Heart left ventricle (tissue), 16 donors: Measurements from ENCODE around the gene MUC4. TPM values are rescaled to one million over a fixed set of nuclear protein-coding genes. Genes with fewer than 3 reads are reported as not detected.
"Not testable (repeated sequence)": the region's sequence is repeated elsewhere in the genome, so short reads cannot be mapped to it uniquely, and the experiment has no call there.

Experiments used
- ATAC-seq, 4 donors: fragments of 200-7000 bp; cut with Tn5 transposase; one replicate each; pipeline ENCODE4 v1.9.1; 2020 to 2022; ENCODE audit warnings: moderate library complexity in 4 of 4, mild to moderate bottlenecking in 3 of 4, moderate number of reproducible peaks in 1 of 4
- DNase-seq, 5 donors: peaks; one replicate each; pipeline ENCODE4 v3.0.0-alpha.2; 2020
- H3K27ac ChIP-seq, 12 donors: fragments of 200-600 bp; sonication (generic) in 4 of 12; one replicate each; pipeline versions ENCODE4 v1.5.0 to v1.8.0; 2016 to 2022; ENCODE audit warnings: mild to moderate bottlenecking in 2 of 12
- H3K27me3 ChIP-seq, 9 donors: fragments of 200-600 bp; sonication (generic) in 2 of 9; one replicate each; pipeline versions ENCODE4 v1.5.1 to v1.8.0; 2016 to 2022; ENCODE audit warnings: mild to moderate bottlenecking in 3 of 9
- H3K36me3 ChIP-seq, 9 donors: fragments of 200-600 bp; sonication (generic) in 2 of 9; one replicate each; pipeline versions ENCODE4 v1.5.0 to v1.8.0; 2018 to 2022; ENCODE audit warnings: mild to moderate bottlenecking in 2 of 9
- H3K4me1 ChIP-seq, 12 donors: fragments of 200-600 bp; sonication (generic) in 4 of 12; one replicate each; pipeline versions ENCODE4 v1.5.0 to v1.8.0; 2016 to 2022; ENCODE audit warnings: mild to moderate bottlenecking in 3 of 12
- H3K4me3 ChIP-seq, 12 donors: fragments of 200-600 bp; sonication (generic) in 4 of 12; one replicate each; pipeline versions ENCODE4 v1.5.0 to v1.8.0; 2017 to 2022; ENCODE audit warnings: mild to moderate bottlenecking in 9 of 12, moderate library complexity in 4 of 12
- H3K9me3 ChIP-seq, 12 donors: fragments of 200-600 bp; sonication (generic) in 4 of 12; one replicate each; pipeline versions ENCODE4 v1.5.0 to v1.8.0; 2016 to 2022; ENCODE audit warnings: mild to moderate bottlenecking in 1 of 12
- CTCF ChIP-seq, 12 donors: fragments of 200-600 bp; sonication (generic) in 4 of 12; IDR thresholded peaks; one replicate each; pipeline versions ENCODE4 v1.5.0 to v1.8.0; 2018 to 2022; ENCODE audit warnings: antibody characterized with exemption in 12 of 12, mild to moderate bottlenecking in 5 of 12
- POLR2A ChIP-seq, 2 donors: fragments of 450-650 bp; IDR thresholded peaks; one replicate each; pipeline ENCODE4 v1.6.1; 2017; ENCODE audit warnings: antibody characterized with exemption in 2 of 2, mild to moderate bottlenecking in 2 of 2, moderate library complexity in 2 of 2
- WGBS, 4 donors: extraction: QIAGEN DNeasy Blood & Tissue Kit in 2 of 4; methylation state at CpG; one replicate each; pipeline versions ENCODE4 v1.1.5 to v1.1.7; 2013 to 2018; 5-methylcytosine and 5-hydroxymethylcytosine counted together
- intact Hi-C, 10 donors: fragments of 100-400 bp; cut with DNase I; formaldehyde crosslinking; loops; one replicate each; pipeline versions ENCODE4 v1.11.1 to v1.14.2; 2022
- polyA plus RNA-seq, 2 donors: library from polyadenylated mRNA; stranded (reverse); fragments of 200-250 nt; gene quantifications; one replicate each; pipeline ENCODE4 v1.2.3, GENCODE V29; 2013
- total RNA-seq, 9 donors: library from RNA; depleted of rRNA in 2 of 9; stranded (reverse); fragments of >200 nt in 2 of 9; fragmentation: NEBNext Ultra II Directional in 3 of 9; extraction: Animal tissue kit (Norgen Biotek cat#: 25700) in 3 of 9; gene quantifications; one replicate each; pipeline versions ENCODE4 v1.1.0 to v1.2.4, GENCODE V29; 2016 to 2023
- donor health status: ischemic (EF 13 %, LVEDD 7.1; RV severe dilation, severe dysfunction).
- donor health status: healthy with polysubstance abuse.
- donor health status: DM: no; HTN: yes; CAD: no.
- donor health status: DM: no; HTN: no; CAD: no.
- donor health status: ischemic (EF 25% LVEDD 6.9; RV normal size, moderate dysfunction).
- donor health status: ischemic (EF 25% LVEDD 5.7; RV mildly dilated, moderate dysfunction).
- donor health status: healthy.
- donor health status: DM: yes; HTN: yes; CAD: no.
- donor health status: ischemic (EF 35%, LVEDD 5.7; RV mildly dilated, moderate dysfunction).
- donor health status: nonischemic (EF 11% LVEDD 7.7; RV severe dilation, severe dysfunction).
- donor health status: DM: yes; HTN: yes; CAD: no.
- donor health status: PGD.
- donor health status: ischemic (EF 29% LVEDD 5.4; RV normal size, mild dysfunction).
- donor health status: nonischemic (EF 23%, LVEDD 6.1; RV moderate dilation, normal function).

MUC4 gene
- total and polyA plus RNA-seq, 11 donors, result 0.02 to 0.17 (median 0.03) TPM; not detected in 8

- H3K9me3 ChIP-seq, result no peaks in the 10 kb centered on the region
- no peak for TF ChIP-seq POLR2A (IDR thresholded peaks at IDR 0.05)
- TF ChIP-seq CTCF (IDR thresholded peaks at IDR 0.05), result no peak
- WGBS, 4 donors, result 48 to 85% (median 53%) methylated on average over 4 of the region's 4 CpGs
- no peaks in the 10 kb centered on the region for H3K4me1 ChIP-seq
- no peak overlapping the region for H3K27ac ChIP-seq
- H3K27me3 ChIP-seq, result no peaks in the 10 kb centered on the region
- no peak overlapping the region for H3K4me3 ChIP-seq
- intact Hi-C loops, result loop anchor here in 2 of 10 donors (5.0 kb wide), 2 partner anchors 93 to 98 kb away; no protein-coding TSS in a partner anchor
- DNase-seq (no peak), ATAC-seq (peak in 1 of 4 donors; percentile 23)
- peaks cover 0 to 37% (median 27%) of the 10 kb centered on the region in 9 donors for H3K36me3 ChIP-seq
Observed at GRCh38 chr3:195715134-195715533, 96.6 kb downstream of the MUC4 start.

- no peak overlapping the region for H3K27ac ChIP-seq
- 82 to 88% (median 86%) methylated on average over 6 of the region's 6 CpGs for WGBS, 4 donors
- ATAC-seq, result peak in 1 of 4 donors; percentile 11
- H3K4me1 ChIP-seq, result no peaks in the 10 kb centered on the region
- H3K36me3 ChIP-seq, result peaks cover 0 to 43% (median 33%) of the 10 kb centered on the region in 9 donors
- TF ChIP-seq CTCF (IDR thresholded peaks at IDR 0.05) (no peak), POLR2A (IDR thresholded peaks at IDR 0.05) (no peak)
- no peaks in the 10 kb centered on the region for H3K9me3 ChIP-seq
- intact Hi-C loops, result loop anchor here in 2 of 10 donors (5.0 kb wide), 2 partner anchors 92 to 97 kb away; no protein-coding TSS in a partner anchor
- no peak overlapping the region for H3K4me3 ChIP-seq
- H3K27me3 ChIP-seq, result no peaks in the 10 kb centered on the region
- peak in 1 of 5 donors; percentile 44 for DNase-seq
Observed at GRCh38 chr3:195714380-195715011, 97.2 kb downstream of the MUC4 start.

- H3K27me3 ChIP-seq, ATAC-seq, intact Hi-C loops, H3K4me1 ChIP-seq, H3K9me3 ChIP-seq, H3K27ac ChIP-seq, H3K4me3 ChIP-seq: not testable (repeated sequence)
- peaks cover 0 to 56% (median 44%) of the 10 kb centered on the region in 9 donors for H3K36me3 ChIP-seq
- DNase-seq, result peak in 1 of 5 donors; percentile 2
- 29 to 46% (median 35%) methylated on average over 6 to 8 of the region's 9 CpGs; no CpG with 5 or more reads in 1 of the 4 donors for WGBS, 4 donors
Observed at GRCh38 chr3:195713150-195713549, 98.6 kb downstream of the MUC4 start.

- H3K9me3 ChIP-seq, H3K27me3 ChIP-seq, DNase-seq, H3K4me1 ChIP-seq, H3K4me3 ChIP-seq, intact Hi-C loops, ATAC-seq, H3K27ac ChIP-seq: not testable (repeated sequence)
- 72 to 79% (median 75%) methylated on average over 8 of the region's 8 CpGs for WGBS, 4 donors
- H3K36me3 ChIP-seq, result peaks cover 0 to 58% (median 46%) of the 10 kb centered on the region in 9 donors
Observed at GRCh38 chr3:195712535-195712910, 99.2 kb downstream of the MUC4 start.

GRCh38 chr3:195711813-195712534, 99.8 kb downstream of the MUC4 start:
- H3K27me3 ChIP-seq, result no peaks in the 10 kb centered on the region
- TF ChIP-seq CTCF (IDR thresholded peaks at IDR 0.05) (no peak), POLR2A (IDR thresholded peaks at IDR 0.05) (no peak)
- H3K4me1 ChIP-seq, result no peaks in the 10 kb centered on the region
- no peak overlapping the region for H3K4me3 ChIP-seq
- no peaks in the 10 kb centered on the region for H3K9me3 ChIP-seq
- no peak overlapping the region for H3K27ac ChIP-seq
- peaks cover 0 to 58% (median 46%) of the 10 kb centered on the region in 9 donors for H3K36me3 ChIP-seq
- DNase-seq (no peak), ATAC-seq (no peak)
- intact Hi-C loops, result no loop called here
- WGBS, 4 donors, result 84 to 95% (median 88%) methylated on average over 12 of the region's 12 CpGs

- intact Hi-C loops, H3K4me1 ChIP-seq, H3K9me3 ChIP-seq, H3K27ac ChIP-seq, H3K4me3 ChIP-seq, DNase-seq, H3K27me3 ChIP-seq: not testable (repeated sequence)
- peak in 1 of 4 donors; percentile 18 for ATAC-seq
- WGBS, 4 donors, result 57 to 94% (median 72%) methylated on average over 2 of the region's 2 CpGs
- peaks cover 0 to 56% (median 46%) of the 10 kb centered on the region in 9 donors for H3K36me3 ChIP-seq
Observed at GRCh38 chr3:195711091-195711812, 100.5 kb downstream of the MUC4 start.

GRCh38 chr3:195710126-195710905, 101.4 kb downstream of the MUC4 start:
- WGBS, 4 donors, result 56 to 77% (median 59%) methylated on average over 6 of the region's 6 CpGs
- H3K27me3 ChIP-seq, H3K27ac ChIP-seq, DNase-seq, ATAC-seq, H3K9me3 ChIP-seq, H3K4me3 ChIP-seq, H3K4me1 ChIP-seq, intact Hi-C loops: not testable (repeated sequence)
- peaks cover 0 to 49% (median 42%) of the 10 kb centered on the region in 9 donors for H3K36me3 ChIP-seq
